ENCODE results near the gene XAGE3.
"Not testable (repeated sequence)": the region's sequence is repeated elsewhere in the genome, so short reads cannot be mapped to it uniquely, and the experiment has no call there.

The XAGE3 gene, protein sequence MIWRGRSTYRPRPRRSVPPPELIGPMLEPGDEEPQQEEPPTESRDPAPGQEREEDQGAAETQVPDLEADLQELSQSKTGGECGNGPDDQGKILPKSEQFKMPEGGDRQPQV

DNA sequence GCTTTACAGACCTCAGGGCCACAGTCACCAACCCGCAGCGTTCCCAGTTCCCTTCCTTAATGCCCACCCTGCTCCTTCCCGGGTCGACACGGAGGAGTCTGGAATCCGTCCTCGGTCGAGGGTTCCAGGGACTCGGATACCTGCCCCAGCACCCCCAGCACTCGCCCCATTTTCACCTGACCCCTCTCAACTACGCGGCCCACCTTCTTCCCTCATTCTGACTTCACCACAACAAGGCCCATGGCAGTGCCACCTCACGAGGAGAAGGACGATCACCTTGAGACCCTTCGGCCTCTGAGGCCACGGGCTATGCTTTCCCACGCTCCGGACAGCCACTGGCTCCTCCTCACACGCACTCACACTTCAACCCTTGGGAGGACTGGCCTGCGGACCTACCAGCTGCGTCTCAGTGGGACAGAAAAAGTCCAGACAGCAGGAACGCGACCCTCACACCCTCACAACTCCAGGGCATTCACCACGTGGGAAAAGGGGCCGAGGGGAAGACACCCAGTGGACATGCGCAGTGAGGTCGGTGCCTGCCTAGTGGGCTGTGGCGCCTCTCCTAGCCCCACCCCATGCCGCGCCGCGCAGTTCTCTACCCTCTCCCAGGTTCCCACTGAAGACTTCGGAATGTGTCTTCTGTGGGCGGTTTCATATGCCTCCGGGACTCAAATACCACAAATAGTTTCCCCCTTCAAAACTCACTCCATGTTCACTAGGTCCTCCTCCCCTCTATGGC lies at the start of gene XAGE3:
Gene XAGE3, minus strand, starts transcription at position 474 of the 739 bp plus-strand sequence. CDS start 950 bp downstream, outside the sequence.
- DNase-seq: no peak

DNA sequence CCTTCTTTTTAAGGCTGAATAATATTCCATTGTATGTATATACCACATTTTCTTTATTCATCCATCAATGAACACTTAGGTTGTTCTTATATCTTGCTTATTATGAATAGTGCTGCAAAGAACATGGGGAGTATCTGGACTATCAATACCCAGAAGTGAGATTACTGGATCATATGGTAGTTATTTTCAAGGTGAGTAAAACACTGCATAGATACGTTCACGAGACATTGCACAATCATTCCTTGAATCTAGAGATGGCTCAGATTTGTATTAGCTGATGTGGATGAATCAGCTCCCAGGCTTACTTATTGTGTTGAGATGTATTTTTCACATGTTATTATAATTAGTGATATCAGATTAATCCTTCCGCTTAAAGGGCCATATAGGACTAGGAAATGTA lies 46.8 kb upstream of the XAGE3 start:
- DNase-seq: not testable (repeated sequence)

DNA sequence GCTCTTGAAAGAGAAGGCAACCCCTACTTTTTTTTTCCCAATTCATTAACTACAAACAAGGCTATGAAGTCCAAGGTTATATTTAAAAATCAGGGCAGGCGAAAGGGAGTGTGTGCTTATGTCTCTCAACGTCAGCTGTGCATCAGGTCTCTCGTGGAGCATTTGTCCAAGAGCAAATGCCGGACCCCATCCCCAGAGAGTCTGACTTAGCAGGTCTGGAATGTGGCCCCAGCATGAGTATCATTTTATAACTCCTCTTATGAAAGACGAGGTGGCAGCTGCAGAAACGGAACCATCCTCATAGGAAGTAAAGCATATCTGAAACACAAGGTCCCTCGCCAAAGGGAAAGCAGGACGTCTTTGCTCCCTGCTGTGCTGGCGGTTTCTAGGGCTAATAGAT lies 45.8 kb upstream of the XAGE3 start:
- not testable (repeated sequence) for DNase-seq

DNA sequence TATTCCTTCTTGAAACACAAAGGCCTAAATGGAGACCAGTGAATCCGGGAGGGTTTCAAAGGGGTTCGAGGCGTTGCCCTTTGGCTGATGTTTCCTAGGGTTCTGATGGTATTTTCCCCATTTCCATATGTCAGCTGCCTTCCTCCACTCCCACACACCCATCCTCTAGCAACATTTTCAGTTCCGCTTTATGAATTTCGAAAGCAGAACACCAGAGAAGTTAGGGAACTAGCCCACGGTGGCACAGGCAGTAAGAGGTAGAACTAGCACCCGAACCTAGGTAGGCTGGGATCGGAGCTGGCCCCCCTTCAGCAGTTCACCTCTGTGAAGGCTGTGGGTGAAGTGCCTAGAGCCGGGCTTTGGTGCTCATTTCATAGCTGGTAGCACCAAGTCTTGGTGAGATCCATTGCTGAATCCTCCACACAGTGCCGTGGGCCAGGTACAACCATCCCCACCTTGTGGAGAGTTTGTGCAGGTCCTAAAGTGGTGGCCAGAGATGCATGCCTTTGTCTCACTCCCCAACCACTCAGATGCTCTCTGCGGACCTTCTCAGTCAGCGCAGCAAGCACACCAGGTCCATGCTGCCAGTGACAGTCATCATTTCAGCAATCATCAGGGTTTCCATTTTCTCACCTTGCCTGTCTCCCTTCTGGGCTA lies 41.6 kb upstream of the XAGE3 start:
- not testable (repeated sequence) for DNase-seq

DNA sequence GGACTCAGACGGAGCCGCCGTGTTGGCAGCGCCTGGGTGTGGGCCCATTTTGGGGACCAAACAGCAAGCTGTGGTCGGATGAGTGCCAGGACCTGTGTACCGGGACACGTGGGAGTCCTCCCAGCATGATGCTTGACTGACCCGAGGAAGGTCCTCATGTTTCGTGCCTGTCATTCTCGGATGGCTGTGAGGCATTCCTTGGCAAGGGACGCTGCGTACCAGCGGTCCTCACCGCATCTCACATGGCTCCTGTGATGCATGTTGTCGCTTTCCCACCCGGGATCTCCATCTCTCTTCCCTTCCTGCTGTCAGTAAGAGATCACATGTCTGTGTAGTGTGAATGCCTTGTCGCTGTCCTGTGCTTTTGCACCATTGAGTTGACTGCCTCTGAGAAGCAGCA lies 40.0 kb upstream of the XAGE3 start:
- not testable (repeated sequence) for DNase-seq

DNA sequence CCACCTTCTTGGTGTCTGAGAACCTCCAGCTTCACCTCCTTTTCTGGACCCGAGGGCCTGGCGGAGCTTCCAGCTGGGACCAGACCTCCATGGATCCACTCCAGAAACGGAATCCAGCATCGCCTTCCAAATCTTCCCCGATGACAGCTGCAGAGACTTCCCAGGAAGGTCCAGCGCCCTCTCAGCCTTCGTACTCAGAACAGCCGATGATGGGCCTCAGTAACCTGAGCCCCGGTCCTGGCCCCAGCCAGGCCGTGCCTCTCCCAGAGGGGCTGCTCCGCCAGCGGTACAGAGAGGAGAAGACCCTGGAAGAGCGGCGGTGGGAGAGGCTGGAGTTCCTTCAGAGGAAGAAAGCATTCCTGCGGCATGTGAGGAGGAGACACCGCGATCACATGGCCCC lies 39.3 kb upstream of the XAGE3 start:
- DNase-seq: not testable (repeated sequence)

DNA sequence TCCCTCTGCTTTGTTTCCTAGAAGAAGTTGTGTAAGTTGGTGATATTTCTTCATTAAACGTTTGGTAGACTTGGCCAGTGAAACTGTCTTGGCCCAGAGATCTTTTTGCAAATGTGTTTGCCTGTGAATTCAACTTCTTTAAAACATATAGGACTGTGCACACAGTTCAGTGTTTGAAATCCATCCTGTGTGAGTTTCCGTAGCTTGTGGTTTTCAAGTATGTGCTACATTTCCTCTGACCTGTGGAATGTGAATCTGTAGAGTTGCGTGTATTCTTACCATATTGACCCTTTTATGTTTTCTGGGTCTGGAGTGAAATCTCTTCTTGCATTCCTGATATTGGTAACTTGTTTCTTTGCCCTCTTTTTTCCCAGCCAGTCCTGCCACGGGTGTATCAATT lies 38.2 kb upstream of the XAGE3 start:
- not testable (repeated sequence) for DNase-seq

DNA sequence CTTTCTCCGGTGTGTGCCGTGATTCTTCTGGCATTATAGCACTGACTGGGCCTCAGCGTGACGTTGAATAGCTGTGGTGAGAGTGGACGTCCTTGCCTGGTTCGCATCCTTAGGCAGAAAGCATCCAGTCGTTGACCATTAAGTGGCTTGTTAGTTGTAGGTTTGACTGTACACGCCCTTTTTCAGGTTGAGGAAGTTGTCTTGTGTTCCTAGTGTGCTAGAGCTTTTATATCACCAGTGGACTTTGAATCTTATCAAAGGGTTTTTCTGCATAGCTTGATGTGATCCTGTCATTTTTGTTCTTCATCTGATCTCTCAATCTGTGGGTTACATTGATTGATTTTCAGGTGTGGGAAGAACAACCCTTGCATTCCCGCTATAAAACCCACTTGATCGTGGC lies 37.6 kb upstream of the XAGE3 start:
- not testable (repeated sequence) for DNase-seq

DNA sequence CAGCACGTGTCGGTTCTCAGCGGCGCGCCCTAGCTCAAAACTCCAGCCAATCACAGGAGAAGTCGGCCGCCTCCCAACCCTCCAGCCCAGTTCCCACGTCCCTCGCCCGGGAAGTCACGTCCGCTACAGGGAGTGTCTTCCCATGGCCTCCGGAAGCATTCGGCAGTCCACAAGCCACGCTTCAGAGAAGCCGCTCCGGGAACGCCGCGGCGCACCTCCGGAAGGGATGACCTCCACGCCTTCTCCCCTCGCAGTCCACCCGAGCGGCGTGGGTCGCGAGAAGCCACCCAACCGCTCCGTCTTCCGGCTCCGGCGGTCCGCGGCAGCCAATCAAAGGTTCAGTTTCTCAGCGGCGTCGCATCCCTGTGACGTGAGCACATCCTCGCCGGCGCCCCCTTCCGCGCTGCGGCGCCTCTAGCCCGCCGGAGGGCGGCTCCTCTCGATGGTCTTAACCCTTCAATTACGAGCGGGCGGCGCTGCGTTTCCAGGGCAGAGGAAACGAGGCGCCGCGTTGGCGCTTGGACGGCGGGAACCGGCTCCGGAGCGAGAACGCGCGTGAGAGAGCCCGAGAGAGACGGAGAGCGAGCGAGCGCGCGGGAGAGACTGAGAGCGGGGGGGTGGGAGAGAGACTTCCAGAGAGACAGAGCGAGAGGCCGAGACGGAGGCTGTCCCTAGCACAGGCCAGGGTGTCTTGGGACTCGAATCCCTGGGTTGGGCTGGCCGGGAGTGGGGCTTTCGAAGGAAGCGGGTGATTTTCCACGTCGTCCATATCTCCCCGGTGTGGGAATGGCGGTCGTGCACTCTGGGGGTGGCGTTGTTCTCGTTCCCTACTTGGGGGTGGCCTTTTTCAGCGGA lies 29.2 kb upstream of the XAGE3 start, which contains the start of gene FAM156B:
Gene FAM156B, plus strand, starts transcription at position 476 of the 855 bp plus-strand sequence. CDS start 9,896 bp downstream, outside the sequence.
- DNase-seq: not testable (repeated sequence)

DNA sequence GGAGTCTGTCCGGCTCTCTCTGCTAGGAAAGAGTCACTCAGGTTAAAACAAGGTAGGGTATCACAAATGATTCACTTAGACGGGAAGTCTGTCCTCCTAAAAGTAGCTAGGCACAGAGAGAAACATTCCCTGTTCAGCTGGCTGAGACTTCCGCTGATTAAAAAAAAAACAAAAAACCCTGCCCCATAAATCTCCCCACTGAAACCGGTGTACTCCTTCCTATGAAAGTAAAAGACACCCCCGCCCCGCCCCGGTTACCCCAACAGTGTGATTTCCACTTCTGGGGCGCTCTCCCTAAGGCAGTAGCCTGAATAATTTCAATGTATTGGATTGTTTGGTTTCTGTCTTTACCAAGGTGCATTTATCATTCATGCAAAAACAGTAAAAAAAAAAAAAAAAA lies 28.6 kb upstream of the XAGE3 start:
- not testable (repeated sequence) for DNase-seq

DNA sequence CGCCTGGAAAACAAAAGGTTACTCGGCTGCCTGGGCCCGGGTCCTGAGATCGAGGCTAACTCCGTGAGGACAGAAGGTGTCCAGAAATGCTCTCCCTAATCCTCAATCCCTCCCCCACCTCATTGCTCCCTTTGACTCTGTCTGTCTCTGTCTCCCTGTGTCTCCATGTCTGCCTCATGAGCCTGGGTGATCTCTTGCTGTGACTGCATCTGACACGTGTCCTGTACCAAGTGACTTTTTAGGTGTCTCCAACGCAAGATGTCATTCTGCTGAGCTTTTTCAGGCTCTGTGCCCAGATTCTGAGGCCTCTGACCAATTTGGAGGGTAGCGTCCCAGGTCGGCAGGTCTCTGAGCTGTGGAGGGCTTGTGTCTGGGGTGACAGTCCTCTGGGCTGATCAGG lies 20.2 kb upstream of the XAGE3 start:
- DNase-seq: not testable (repeated sequence)

DNA sequence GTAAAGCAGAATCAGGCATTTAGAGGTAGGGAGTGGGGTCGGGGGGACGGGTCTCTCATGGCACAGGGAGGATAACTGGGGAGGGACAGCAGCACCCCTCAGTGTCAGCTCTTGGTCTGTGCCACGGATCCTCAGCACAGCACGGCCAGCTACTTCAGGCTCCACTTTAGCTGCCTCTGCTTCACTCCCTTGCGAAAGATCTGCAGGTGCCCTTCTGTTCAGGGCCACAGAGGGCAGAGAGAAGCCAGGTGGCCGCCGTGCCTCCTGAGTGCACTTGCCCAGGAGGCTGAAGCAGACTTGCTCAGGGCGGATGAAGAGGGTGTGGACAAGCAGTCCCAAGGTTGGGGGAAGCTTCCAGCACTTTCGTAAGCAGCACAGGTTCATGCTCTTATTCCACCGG lies 19.6 kb upstream of the XAGE3 start:
- DNase-seq: not testable (repeated sequence)

DNA sequence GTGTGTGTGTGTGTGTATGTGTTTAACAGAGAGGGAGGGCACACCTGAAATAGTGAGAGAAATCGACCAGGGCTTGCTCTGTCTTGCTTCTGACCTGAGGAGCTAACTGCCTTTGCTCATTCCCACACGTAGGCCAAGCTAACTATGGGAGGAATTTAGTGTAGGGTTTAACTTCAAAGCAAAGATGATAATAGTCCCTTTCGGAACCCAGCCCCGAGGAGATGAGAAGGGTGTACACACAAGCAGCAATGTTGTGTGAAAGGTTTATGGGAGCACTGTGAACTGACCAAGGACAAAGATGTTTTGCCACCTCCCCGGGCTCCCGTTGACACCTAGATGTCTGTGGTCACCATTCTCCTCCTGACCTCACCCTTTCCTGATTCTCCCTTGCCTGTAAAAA lies 8.5 kb upstream of the XAGE3 start:
- not testable (repeated sequence) for DNase-seq

DNA sequence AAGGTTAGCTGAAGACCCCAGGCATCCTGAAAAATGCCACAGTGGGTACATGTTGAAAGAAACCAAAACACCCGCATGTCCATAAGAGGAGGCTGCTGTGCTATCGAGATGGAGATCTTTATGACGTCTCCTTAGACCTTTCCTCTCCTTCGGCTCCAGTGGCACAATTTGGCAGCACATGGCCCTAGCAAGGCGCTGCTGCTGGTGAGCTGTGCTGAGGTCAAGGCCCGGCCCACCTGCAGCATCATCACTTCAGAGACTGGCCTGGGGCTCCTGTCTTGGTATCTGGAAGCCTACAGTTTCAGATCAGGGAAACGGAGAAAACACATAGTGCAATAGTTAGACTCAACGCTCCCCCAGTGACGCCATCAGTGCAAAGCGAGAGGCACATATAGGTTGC lies 7.6 kb upstream of the XAGE3 start:
- not testable (repeated sequence) for DNase-seq

DNA sequence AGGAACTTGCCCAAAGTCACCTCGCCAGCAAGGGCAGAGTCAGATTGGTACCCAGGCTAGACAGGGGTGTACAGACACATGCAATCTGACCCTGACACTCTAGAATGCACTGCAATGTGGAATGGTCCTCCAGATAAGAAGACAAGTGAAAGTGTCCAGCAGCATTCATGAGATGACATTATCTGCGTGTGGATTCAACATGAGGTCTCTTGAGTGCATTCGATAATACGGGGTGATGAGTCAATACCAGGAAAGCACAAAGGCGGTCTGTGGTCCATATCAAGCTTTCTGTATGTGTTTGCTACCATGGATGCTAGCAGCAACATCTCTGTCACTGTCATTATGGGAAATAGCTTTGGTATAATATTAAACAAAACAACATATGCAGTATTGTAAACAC lies 6.8 kb upstream of the XAGE3 start:
- no peak for DNase-seq

DNA sequence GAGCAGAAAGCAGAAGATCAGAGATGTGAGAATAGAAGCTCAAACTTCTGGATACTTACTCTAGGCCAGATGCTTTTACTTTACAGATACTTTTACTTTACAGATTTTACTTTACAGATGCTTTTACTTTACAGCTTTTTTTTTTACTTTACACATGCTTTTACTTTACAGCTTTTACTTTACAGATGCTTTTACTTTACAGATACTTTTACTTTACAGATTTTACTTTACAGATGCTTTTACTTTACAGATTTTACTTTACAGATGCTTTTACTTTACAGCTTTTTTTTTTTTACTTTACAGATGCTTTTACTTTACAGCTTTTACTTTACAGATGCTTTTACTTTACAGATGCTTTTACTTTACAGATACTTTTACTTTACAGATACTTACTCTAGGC lies 5.9 kb upstream of the XAGE3 start:
- not testable (repeated sequence) for DNase-seq

DNA sequence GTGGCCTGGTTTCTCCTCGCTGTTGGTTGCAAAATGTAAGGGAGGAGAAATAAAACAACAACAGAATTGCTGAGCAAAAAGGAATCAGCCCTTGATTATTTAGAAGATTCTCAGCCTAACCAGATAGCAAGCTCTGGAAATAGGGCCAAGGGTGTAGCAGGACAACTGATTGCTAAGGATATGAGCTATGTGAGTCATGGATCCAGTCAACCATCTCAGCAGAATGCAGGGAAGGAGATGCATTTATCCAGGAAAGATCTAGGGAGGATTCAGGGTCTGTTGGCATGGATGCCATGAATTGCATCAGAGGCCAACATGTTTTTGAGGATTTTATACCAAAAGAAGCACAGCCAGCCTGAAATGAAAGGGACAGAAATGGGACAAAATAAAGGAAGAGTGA lies 2.2 kb upstream of the XAGE3 start:
- no peak for DNase-seq

DNA sequence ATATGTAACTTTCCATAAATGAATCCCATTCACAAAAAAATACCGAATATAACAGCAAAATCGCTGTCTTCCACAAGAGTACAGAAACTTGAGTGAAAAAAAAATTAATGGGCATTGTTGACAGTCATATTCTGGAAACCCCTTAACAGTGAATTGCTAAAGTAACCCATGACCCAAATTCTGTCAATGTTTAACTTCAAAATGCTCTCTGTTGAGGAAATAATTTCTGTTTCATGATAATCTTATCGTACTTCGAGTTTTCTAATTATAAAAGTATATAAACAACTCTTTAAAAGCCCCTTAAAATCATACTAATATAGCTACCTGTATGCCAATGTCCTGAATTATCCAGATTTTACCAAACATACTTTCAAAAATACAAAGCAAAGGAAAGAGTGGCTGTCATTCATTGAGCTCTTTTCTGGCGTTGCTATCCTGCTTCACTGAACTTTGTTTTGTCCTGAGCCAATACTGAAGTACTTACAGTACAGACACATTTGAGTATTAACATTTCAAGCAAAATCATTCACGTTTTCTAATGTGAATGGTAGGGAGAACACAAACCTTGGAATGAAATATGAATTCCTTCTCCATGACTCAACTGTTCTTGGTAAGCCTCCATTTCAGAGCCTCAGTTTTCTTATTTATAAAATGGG lies 2.4 kb downstream of the XAGE3 start:
- no peak for DNase-seq

DNA sequence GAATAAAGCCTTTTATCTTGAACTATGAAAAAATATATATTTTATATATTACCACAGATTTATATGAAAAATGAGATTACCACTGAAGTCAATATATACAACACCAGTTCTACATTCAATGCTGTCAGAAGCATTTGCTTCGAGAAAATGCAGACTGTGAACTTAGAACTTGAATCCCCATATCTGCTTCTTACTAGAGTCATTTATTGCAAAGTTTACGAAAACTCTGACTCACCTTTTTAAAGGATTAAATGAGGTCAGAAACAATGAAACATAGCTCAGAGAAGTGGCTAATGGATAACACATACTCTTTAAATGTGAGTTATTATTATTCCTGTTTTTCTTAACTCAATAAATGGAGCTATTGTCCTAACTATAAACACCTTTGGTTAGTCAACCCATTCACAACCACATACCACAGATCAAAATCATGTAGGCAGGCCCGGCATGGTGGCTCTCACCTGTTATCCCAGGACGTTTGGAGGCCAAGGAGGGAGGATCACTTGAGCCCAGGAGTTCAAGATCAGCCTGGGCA lies 10.8 kb downstream of the XAGE3 start:
- not testable (repeated sequence) for DNase-seq

DNA sequence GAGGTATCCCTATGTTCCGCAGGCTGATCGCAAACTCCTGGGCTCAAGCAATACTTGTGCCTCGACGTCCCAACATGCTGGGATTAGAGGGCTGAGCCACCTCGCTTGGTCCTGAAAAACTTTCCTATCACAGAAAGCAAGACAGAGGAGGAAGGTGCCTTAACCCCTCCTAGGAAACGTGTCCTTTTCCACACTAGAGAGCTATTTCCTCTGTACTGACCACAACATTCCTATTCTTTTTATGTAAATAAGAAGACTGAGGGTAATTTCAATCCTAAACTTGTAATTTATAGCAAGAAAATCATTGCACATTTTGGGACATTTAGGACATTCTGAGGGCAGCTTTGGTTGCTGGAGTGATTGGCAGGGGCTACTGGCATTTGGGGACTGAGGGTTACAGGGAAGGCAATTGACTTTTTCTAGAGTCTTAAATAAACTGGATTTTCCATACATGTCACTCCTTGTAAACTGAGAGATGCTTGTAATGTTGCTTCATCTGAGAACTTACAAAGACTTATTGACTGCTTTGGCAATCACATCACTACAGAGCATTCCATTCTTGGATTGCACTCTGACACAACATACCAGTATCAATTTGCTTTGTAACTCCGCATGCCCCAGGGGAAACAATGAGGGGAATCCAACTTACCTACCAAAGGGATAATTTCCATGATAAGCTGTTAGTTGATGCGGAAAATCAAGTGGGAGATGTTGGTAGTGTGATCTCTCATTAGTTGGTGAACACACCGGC lies 15.6 kb downstream of the XAGE3 start:
- DNase-seq: no peak

DNA sequence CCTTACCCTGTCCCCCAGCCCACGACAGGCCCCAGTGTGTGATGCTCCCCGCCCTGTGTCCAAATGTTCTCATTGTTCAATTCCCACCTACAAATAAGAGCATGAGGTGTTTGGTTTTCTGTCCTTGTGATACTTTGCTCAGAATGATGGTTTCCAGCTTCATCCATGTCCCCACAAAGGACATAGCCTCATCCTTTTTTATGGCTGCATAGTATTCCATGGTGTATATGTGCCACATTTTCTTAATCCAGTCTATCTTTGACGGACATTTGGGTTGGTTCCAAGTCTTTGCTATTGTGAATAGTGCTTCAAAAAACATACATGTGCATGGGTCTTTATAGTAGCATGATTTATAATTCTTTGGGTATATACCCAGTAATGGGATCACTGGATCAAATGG lies 24.3 kb downstream of the XAGE3 start:
- not testable (repeated sequence) for DNase-seq
